ENCODE measurements around the gene IL1RAP.

Gene IL1RAP

GRCh38 chr3:190695225-190695624 is 181.3 kb downstream of the IL1RAP start:
- H3K27ac Mint-ChIP-seq, result no peak overlapping the region
- H3K36me3 Mint-ChIP-seq, result no peaks in the 10 kb centered on the region
- peaks cover 13% of the 10 kb centered on the region for H3K27me3 Mint-ChIP-seq
- no peaks in the 10 kb centered on the region for H3K9me3 Mint-ChIP-seq (ENCODE audit: low read depth)
- H3K4me1 Mint-ChIP-seq (ENCODE audit: low read depth), result no peaks in the 10 kb centered on the region
- H3K4me3 Mint-ChIP-seq, result no peak overlapping the region

- no peaks in the 10 kb centered on the region for H3K9me3 Mint-ChIP-seq (ENCODE audit: low read depth)
- H3K36me3 Mint-ChIP-seq, result no peaks in the 10 kb centered on the region
- peaks cover 14% of the 10 kb centered on the region for H3K27me3 Mint-ChIP-seq
- no peak overlapping the region for H3K4me3 Mint-ChIP-seq
- H3K27ac Mint-ChIP-seq, result no peak overlapping the region
- H3K4me1 Mint-ChIP-seq (ENCODE audit: low read depth), result no peaks in the 10 kb centered on the region
Observed at GRCh38 chr3:190695994-190696393, 182.1 kb downstream of the IL1RAP start.

GRCh38 chr3:190696777-190697501 is 183.1 kb downstream of the IL1RAP start:
- H3K27ac Mint-ChIP-seq, result no peak overlapping the region
- no peak overlapping the region for H3K4me3 Mint-ChIP-seq
- no peaks in the 10 kb centered on the region for H3K9me3 Mint-ChIP-seq (ENCODE audit: low read depth)

GRCh38 chr3:190697502-190697830 is 183.6 kb downstream of the IL1RAP start:
- Mint-ChIP-seq H3K4me1 (ENCODE audit: low read depth) (no peaks in the 10 kb centered on the region), H3K4me3 (no peak overlapping the region), H3K27ac (no peak overlapping the region)

More at GRCh38 chr3:190696777-190697501, 183.1 kb downstream of the IL1RAP start:
- no peaks in the 10 kb centered on the region for H3K36me3 Mint-ChIP-seq
- H3K4me1 Mint-ChIP-seq (ENCODE audit: low read depth), result no peaks in the 10 kb centered on the region
- H3K27me3 Mint-ChIP-seq, result peaks cover 16% of the 10 kb centered on the region

GRCh38 chr3:190697901-190698300 is 184.0 kb downstream of the IL1RAP start:
- no peaks in the 10 kb centered on the region for H3K4me1 Mint-ChIP-seq (ENCODE audit: low read depth)
- H3K27ac Mint-ChIP-seq, result no peak overlapping the region
- no peak overlapping the region for H3K4me3 Mint-ChIP-seq
- no peaks in the 10 kb centered on the region for H3K9me3 Mint-ChIP-seq (ENCODE audit: low read depth)
- peaks cover 16% of the 10 kb centered on the region for H3K27me3 Mint-ChIP-seq
- no peaks in the 10 kb centered on the region for H3K36me3 Mint-ChIP-seq

More at GRCh38 chr3:190697502-190697830, 183.6 kb downstream of the IL1RAP start:
- H3K36me3 Mint-ChIP-seq, result no peaks in the 10 kb centered on the region
- peaks cover 16% of the 10 kb centered on the region for H3K27me3 Mint-ChIP-seq
- H3K9me3 Mint-ChIP-seq (ENCODE audit: low read depth), result no peaks in the 10 kb centered on the region

- Mint-ChIP-seq H3K36me3 (no peaks in the 10 kb centered on the region), H3K4me3 (no peak overlapping the region), H3K27ac (no peak overlapping the region), H3K4me1 (ENCODE audit: low read depth) (no peaks in the 10 kb centered on the region), H3K27me3 (peaks cover 19% of the 10 kb centered on the region), H3K9me3 (ENCODE audit: low read depth) (no peaks in the 10 kb centered on the region)
Observed at GRCh38 chr3:190699776-190700175, 185.9 kb downstream of the IL1RAP start.

GRCh38 chr3:190701096-190701532 is 187.2 kb downstream of the IL1RAP start:
- Mint-ChIP-seq H3K4me3 (no peak overlapping the region), H3K4me1 (ENCODE audit: low read depth) (no peaks in the 10 kb centered on the region), H3K27me3 (peaks cover 19% of the 10 kb centered on the region), H3K36me3 (no peaks in the 10 kb centered on the region), H3K27ac (no peak overlapping the region), H3K9me3 (ENCODE audit: low read depth) (no peaks in the 10 kb centered on the region)

GRCh38 chr3:190706582-190706981 is 192.7 kb downstream of the IL1RAP start:
- Mint-ChIP-seq H3K27ac (no peak overlapping the region), H3K9me3 (ENCODE audit: low read depth) (no peaks in the 10 kb centered on the region), H3K4me1 (ENCODE audit: low read depth) (no peaks in the 10 kb centered on the region), H3K36me3 (no peaks in the 10 kb centered on the region), H3K27me3 (peaks cover 6% of the 10 kb centered on the region), H3K4me3 (no peak overlapping the region)

Data from activated naive CD8-positive, alpha-beta T cell (primary cell).